ENCODE measurements around the gene TP63.

DNA sequence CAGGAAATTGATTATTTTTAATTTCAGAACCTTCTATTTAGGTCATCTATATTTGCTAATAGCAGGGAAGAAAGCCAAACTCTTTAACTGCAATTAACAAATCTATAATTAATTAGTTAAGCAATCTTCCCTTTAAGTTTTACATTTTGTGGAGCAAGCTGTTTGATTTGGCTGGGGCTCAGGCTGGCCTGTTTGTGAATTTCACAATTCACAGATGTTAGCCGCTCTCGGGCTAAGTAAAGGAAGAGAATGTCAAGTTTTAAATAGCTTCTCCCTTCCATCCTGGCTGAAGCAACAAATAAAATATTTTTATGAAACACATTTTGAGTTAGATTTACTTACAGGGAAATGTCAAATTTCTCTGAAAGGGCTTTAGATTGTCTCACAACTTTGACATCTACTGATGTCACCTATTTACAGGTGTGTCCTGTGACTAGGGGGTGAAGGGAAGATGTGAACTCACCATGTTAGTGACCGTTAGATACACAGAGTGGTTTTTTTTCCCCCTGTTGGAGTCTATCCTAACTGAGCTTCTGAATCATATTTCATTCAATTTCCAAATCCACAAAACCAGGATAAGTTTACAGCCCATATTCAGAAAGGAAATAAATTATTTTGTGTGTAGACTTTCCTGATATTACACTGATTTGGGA is 1.3 kb upstream of the TP63 start:
- TF ChIP-seq POLR2A (IDR thresholded peaks at IDR 0.05; ENCODE audit: low read depth, low read length): no peak
- TF ChIP-seq TAF1 (IDR thresholded peaks at IDR 0.05; ENCODE audit: low read depth, low read length): no peak

Data from GM12891 (cell line).